ENCODE data around the gene MFAP3.
A peak's percentile ranks its signal among the peaks of the same experiment; 100 is the strongest.
"Not testable (repeated sequence)": the region's sequence is repeated elsewhere in the genome, so short reads cannot be mapped to it uniquely, and the experiment has no call there.

MFAP3 gene

GRCh38 chr5:154055201-154055600, 16.4 kb downstream of the MFAP3 start:
- DNase-seq: no peak

DNA sequence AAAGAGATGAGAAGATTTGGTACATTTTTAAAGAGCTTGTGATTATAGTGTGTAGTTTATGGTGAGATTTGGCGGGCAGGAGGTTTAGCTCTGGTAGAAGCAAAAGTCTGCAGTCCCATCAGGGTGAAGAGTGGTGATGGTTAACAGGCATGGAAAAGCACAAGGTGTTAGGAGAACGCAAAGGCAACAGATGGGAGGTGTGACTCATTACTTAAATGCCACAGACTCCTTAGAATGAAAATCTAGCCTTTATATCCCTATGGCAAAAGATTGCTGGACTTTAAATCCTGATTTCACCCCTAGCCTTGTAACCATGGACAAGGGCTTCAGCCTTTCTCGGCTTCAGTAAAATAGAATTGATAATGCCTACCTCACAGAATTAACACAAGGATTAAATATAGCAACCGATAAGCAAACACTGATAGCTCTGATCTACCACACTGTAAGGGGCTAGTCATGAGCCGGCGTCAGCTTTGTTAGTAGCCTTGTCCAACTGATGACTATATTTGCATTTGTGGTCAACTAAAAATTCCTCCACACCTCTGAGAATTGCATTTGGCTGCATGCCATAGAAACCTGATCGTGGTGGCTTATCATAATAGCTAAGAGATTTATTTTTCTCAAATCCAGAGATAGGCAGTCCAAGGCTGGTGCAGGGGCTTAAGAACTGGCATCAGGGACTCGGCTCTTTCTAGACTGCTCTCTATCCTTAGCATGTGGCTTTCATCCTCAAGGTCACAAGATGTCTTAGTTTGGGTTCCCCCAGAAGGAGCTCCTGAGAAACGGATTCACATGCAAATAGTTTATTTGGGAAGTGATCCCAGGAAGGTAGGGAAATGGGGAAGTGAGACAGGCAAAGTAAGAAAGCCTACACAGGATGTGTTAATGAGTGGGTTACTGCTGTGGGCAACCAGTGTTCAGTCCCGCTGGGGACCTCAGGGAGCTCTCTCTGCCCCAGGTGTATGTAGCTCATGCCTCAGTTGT, 19.6 kb downstream of the MFAP3 start:
- DNase-seq: peak; percentile 14

- DNase-seq: no peak
These were observed 20.3 kb downstream of the MFAP3 start for GRCh38 chr5:154059039-154059430.

DNA sequence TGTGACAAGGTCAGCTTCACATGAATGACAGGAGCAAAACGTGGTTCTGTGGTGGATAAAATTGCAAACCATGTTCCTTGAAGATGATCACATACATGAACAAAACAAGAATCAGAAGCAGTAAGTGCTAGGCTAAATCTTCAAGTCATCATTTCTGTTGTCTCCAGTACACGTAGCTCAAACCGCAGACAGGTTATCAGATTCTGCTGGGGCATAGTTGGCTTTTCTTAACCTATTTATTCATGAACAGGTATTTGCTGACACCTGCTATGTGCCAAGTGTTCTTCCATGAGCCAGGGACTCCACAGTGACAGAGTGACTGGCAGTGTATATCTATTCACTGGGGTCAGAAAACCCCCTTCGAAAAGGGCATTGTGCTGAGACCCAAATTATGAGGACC, 20.8 kb downstream of the MFAP3 start:
- no peak for DNase-seq

GRCh38 chr5:154060606-154061005, 21.8 kb downstream of the MFAP3 start:
- no peak for DNase-seq

- DNase-seq: no peak
These were observed 24.6 kb downstream of the MFAP3 start for GRCh38 chr5:154063372-154063771.

GRCh38 chr5:154065971-154066370, 27.2 kb downstream of the MFAP3 start:
- DNase-seq: no peak

GRCh38 chr5:154069854-154070253, 31.1 kb downstream of the MFAP3 start:
- not testable (repeated sequence) for DNase-seq

DNA sequence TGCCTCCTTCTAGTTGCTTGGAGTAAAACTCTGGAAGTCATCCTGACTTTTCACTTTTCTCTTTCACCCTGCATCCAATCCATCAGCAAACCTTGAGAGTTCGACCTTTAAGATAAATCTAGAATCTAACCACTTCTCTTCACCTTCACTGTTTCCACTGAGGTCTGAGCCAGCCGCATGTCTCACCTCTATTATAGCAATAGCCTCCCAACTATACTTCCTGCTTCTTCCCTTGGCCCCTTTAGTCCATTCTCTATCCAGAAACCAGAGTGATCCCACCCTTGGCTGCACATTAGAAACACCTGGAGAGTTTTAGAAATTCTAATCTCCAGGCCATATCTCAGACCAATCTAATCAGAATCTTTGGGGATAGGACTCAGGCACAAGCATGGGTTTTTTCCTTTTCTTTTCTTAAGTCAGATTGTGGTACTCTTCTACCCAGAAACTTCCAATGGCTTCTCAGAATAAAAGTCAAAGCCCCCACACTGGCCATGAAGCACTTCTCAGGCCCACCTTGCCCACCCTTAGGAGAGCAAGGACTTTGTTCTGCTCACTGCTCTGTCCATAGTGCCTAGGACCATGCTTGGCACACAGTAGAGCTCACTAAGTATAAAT, 33.1 kb downstream of the MFAP3 start:
- no peak for DNase-seq

DNA sequence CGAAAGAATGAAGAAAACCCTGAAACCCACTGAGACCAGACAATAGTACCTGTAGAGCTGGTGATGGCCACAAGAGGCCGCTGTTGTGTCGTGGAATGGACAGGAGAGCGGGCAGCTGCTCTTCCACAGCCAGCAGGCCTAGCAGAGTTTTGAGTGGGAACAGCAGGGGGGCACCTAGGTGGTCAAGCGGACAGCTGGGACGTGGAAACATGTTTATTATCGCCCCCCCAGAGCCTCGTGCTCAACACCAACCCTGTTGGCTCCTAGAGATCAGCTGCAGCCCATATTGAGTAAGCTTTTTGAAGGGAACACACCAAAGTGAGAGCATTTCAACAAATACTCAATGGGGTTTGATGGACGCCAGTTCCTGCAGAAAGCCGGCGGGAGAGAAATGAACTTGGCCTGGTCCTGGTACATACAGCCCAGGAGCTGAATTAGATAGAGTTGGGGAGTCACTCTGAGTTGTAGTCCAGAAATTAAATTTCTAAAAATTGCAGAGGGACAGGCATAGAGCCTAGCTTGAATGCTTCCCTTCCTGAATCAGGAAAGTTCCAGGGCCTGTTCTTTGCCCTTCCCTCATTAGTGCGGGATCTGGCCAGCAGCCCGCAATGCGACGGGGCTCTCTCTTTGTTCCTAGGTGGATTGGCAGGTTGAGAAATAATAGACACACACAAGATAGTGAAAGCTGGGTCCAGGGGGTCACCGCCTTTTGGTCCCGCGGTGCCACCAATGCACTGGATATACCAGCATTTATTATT, 33.8 kb downstream of the MFAP3 start:
- DNase-seq: peak; percentile 61

GRCh38 chr5:154076240-154076922, 37.6 kb downstream of the MFAP3 start:
- no peak for DNase-seq

DNA sequence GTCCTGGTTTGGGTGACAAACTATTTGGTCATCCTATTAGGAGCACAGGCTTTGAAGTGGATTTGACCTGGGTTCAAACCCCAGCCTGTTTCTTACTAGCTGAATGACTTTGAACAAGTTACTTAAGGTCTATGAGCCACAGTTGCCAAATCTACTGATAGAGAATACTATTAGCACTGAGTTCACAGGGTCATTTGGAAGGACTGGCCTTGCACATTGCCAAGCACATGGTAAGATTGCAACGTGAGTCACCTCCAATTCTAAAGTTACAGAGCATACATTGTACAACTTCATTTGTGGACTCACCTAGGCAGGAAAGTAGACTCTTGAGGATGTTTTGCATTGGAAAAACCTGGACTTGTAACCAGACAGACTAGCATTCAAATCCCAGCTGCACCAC, 38.9 kb downstream of the MFAP3 start:
- DNase-seq: no peak

GRCh38 chr5:154078272-154078671, 39.5 kb downstream of the MFAP3 start:
- no peak for DNase-seq

DNA sequence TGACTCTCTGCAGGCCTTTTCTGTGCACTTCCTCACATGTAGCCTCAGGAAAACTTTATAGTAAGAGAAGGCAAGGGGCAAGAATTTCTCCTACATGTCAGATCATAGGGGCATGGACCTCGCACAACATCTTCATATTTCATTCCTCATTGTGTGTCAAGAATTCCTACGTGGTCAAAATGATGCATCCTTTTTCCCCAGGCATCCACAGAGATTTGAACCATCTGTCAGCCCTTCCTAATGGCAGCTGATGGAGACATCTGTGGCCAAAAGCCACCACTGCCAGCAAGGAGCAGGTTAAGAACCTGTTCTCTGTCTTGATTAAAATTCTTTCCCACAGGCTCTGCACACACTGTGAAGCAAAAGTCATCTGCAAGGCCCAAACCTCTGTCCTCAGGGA, 42.5 kb downstream of the MFAP3 start:
- DNase-seq: no peak

DNA sequence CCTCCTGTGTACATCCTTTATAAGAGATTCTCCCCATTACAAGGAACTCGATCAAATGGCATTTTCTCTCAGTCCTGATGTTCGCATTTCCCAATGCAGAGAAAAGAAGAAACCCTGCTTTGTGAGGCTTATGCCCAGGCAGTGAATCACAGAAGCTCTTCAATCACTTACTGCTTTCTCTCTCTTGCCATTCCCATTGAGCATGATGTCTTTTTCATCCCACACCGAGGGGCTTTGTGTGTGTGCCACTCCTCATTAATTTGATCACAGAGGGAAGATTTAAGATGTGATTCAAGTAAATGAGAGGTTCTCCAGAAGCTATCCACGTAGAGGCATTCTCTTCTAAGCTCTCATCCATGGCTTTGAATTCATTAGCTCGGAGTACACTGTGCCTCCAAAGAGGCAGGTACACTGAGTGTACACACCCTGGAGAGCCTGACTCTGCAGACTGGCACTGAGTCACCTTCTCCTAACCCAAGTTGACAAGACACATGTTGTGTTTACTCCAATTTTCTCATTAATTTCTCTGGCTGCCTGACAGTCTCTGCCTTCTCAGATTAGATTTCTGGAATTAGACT, 45.4 kb downstream of the MFAP3 start:
- no peak for DNase-seq

DNA sequence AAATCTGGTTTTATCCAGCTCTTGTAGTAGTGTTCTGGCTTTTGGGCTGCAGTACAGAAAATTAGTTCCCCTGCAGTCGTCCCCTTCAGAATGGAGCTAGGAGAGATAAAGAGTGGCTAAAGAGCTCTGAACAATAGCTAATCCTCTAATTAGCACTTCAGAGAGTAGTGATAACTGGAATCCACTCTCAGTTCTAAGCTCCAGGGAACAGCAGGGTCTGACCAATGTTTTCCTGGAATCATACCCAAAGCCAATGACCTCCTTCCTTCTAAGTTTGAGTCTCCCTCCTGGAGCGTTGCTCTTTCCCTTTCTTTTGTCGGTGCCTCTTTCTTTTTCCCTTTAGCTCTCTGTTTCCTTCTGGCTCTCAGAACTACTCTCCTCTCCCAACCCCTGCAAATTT, 47.4 kb downstream of the MFAP3 start:
- no peak for DNase-seq

DNA sequence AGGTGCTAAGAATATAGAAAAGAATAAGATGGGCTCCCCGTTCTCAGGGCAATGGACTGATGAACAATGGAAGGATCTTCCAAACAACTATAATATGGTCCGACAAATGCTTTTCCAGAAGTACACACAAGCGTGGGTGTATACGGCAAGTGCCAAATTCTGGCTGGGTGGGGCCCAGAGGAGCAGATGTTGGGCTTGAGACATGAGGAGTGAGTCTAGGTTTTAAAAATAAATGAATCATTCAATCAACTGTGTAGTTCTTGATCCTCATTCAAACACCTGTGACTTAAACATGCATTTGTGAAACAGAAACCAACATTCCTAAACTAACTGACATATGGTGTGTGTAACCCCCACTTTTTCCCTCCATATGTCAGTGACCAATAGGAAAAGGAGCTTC, 47.9 kb downstream of the MFAP3 start:
- DNase-seq: no peak

DNA sequence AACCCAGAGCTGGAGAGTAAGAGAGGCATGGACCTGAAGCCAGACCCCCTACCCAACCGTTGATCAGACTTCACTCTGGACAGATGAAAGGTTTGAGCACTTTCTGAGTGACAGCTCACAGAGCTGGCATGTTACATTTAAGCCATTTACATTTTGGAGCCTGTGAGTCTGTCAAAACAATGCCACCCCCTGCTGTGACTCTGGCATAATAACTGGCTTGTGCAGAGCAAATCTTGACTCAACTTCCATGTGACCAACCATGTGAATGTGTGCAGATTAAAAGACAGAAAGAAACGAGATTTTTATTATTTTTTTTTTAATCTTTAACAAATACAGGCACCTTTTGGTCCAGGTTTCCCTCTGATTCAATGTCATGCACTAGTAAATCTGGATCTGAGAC, 48.5 kb downstream of the MFAP3 start:
- no peak for DNase-seq

DNA sequence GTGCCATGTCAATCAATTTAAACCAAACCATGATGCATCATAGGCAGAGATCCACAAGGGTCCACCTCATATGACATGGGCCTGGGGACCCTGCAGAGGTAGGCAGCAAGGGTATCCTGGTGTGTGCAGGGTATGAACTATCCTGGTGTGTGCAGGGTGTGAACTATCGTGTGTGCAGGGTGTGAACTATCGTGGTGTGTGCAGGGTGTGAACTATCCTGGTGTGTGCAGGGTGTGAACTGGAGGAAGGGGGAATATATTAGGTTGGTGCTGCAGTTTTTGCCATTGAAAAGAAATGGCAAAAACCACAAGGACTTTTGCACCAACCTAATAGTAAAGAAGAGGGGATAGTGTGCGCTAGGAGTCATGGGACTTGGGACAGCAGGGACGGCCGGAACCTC, 50.0 kb downstream of the MFAP3 start:
- DNase-seq: no peak

GRCh38 chr5:154090656-154091055, 51.9 kb downstream of the MFAP3 start:
- no peak for DNase-seq

DNA sequence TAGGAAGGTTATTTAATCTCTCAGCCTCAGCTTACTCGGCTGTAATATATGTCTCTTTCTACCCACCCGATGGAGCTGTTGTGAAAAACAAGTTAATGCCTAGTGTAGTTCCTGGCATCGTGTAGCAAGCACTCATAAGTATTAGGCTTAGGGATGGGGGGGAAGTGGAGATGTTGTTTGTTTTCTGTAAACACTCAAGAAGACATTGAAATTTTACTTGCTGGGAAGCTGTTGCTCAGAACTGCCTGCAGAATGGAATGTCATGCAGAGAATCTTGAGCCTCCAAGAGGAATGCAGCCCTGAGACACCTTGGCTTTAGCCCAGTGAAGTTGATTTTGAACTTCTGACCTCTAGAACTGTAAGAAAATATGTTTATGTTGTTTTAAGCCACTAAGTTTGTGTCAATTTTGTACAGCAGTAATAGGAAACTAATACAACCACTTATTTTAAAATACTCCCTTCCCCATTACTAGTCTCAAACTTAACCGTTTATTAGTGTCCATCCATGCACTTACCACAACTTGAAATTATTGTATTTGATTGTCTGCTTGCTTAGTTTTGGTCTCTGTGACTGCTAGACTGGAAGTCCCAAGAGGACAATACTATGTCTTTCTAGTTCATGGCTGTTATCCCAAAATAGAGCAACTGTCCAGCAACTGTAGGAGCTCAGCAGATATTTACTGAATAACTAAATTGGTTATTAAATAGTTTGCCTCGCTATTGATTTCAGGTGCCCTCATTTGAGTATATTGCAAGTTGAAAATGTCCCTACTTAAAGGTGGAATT, 53.8 kb downstream of the MFAP3 start:
- no peak for DNase-seq

- no peak for DNase-seq
These were observed 54.4 kb downstream of the MFAP3 start for GRCh38 chr5:154093142-154093532.

Data from NCI-H510A treated with DMSO at 0.1 percent for 48 hours (cell line).